ENCODE data around the gene FBXO31. TPM values are rescaled to one million over a fixed set of nuclear protein-coding genes. Genes with fewer than 3 reads are reported as not detected.

FBXO31 gene
- total and polyA plus RNA-seq, 9 of the 15 experiments (the other 6 are each of a cell fraction or from before 2014, with no cell fraction given) = 0.18 to 33.3 (median 10.9) TPM

- TF ChIP-seq PHF21A (IDR thresholded peaks at IDR 0.05; ENCODE audit: borderline replicate concordance, low read depth) = no peak
- no peak for TF ChIP-seq MTA3 (IDR thresholded peaks at IDR 0.05; ENCODE audit: borderline replicate concordance)
- no peak for TF ChIP-seq MED1 (CRISPR knock-in tag; IDR thresholded peaks at IDR 0.05; ENCODE audit: borderline replicate concordance)
- peak; percentile 73 for TF ChIP-seq SMARCA4 (IDR thresholded peaks at IDR 0.05)
- TF ChIP-seq THAP12 (CRISPR knock-in tag; IDR thresholded peaks at IDR 0.05) = 0 out of 2 replicates have a peak, but pooled peaks have one; percentile 18
- peak; percentile 86 for TF ChIP-seq CCNT2 (IDR thresholded peaks at IDR 0.05; ENCODE audit: borderline replicate concordance, extremely low read depth, insufficient read length, low read depth, low read length)
- 0 out of 2 replicates have a peak, but pooled peaks have one; percentile 7 for TF ChIP-seq CREM (IDR thresholded peaks at IDR 0.05; ENCODE audit: low read depth)
- no peak for TF ChIP-seq ZNF449 (CRISPR knock-in tag; IDR thresholded peaks at IDR 0.05)
- no peak for TF ChIP-seq POLR2AphosphoS5 (IDR thresholded peaks at IDR 0.05; ENCODE audit: control insufficient read depth, insufficient read depth, low read depth, low read length)
- TF ChIP-seq PRPF4 (IDR thresholded peaks at IDR 0.05; ENCODE audit: insufficient read depth, low read depth, low read length, poor library complexity, severe bottlenecking) = peak; percentile 16
- no peak for TF ChIP-seq IFI16 (CRISPR knock-in tag; IDR thresholded peaks at IDR 0.05)
- TF ChIP-seq SMARCC2 (IDR thresholded peaks at IDR 0.05; ENCODE audit: low read depth) = peak; percentile 65
- no peak for TF ChIP-seq KDM2B (CRISPR knock-in tag; IDR thresholded peaks at IDR 0.05)
- no peak for TF ChIP-seq RBM25 (IDR thresholded peaks at IDR 0.05; ENCODE audit: low read depth, low read length, severe bottlenecking)
- no peak for TF ChIP-seq MIER1 (IDR thresholded peaks at IDR 0.05; ENCODE audit: low read depth)
- peak; percentile 33 to 55 (median 44); a peak in 4 of 6 replicates for TF ChIP-seq CTCF (IDR thresholded peaks at IDR 0.05 in 2 of 3, conservative IDR thresholded peaks at IDR 0.05 in 1 of 3; ENCODE audit: insufficient read depth in 2 of 3, low read depth in 1 of 3, low read length in 3 of 3)
- TF ChIP-seq UBTF (IDR thresholded peaks at IDR 0.05; ENCODE audit: borderline replicate concordance in 1 of 2, low read depth in 2 of 2, low read length in 2 of 2) = peak; percentile 12 to 61; a peak in 1 of 4 replicates
- TF ChIP-seq RBM22 (IDR thresholded peaks at IDR 0.05; ENCODE audit: low read depth, low read length, poor library complexity, severe bottlenecking) = peak; percentile 55
Measured at GRCh38 chr16:87392821-87393679, 9.5 kb upstream of the FBXO31 start (continued).

All from K562 (cell line).